Right lobe of liver (tissue), 6 donors: ENCODE measurements around the gene GNAQ. TPM values are rescaled to one million over a fixed set of nuclear protein-coding genes. Genes with fewer than 3 reads are reported as not detected.

Experiments
- ATAC-seq, 4 donors: fragments of 200-7000 bp; cut with Tn5 transposase; one replicate each; pipeline ENCODE4 v1.9.1; 2020; ENCODE audit warnings: mild to moderate bottlenecking in 4 of 4, moderate library complexity in 4 of 4
- DNase-seq, 3 donors: peaks; one replicate each; pipeline ENCODE4 v3.0.0-alpha.2; 2020
- H3K27ac ChIP-seq, 3 donors: fragments of 200-600 bp; one replicate each; pipeline ENCODE4 v1.8.0; 2022
- H3K27me3 ChIP-seq, 2 donors: fragments of 200-600 bp; one replicate each; pipeline ENCODE4 v1.8.0; 2022
- H3K36me3 ChIP-seq, 4 donors: fragments of 200-600 bp; sonication (generic) in 1 of 4; one replicate each; pipeline versions ENCODE4 v1.5.1 to v1.8.0; 2017 to 2022; ENCODE audit warnings: control low read depth in 1 of 4
- H3K4me1 ChIP-seq, 4 donors: fragments of 200-600 bp; sonication (generic) in 1 of 4; one replicate each; pipeline versions ENCODE4 v1.5.1 to v1.8.0; 2017 to 2022; ENCODE audit warnings: control low read depth in 1 of 4
- H3K4me3 ChIP-seq, 3 donors: fragments of 200-600 bp; one replicate each; pipeline ENCODE4 v1.8.0; 2022
- H3K9me3 ChIP-seq, 4 donors: fragments of 200-600 bp; sonication (generic) in 1 of 4; one replicate each; pipeline versions ENCODE4 v1.5.1 to v1.8.0; 2017 to 2022; ENCODE audit warnings: control low read depth in 1 of 4
- CTCF ChIP-seq, 4 donors: fragments of 200-600 bp in 3 of 4; fragments of 450-650 bp in 1 of 4; IDR thresholded peaks; one replicate each; pipeline versions ENCODE4 v1.5.1 to v1.8.0; 2016 to 2022; ENCODE audit warnings: antibody characterized with exemption in 4 of 4, mild to moderate bottlenecking in 2 of 4
- POLR2A ChIP-seq: fragments of 450-650 bp; IDR thresholded peaks from one replicate; pipeline ENCODE4 v1.6.1; 2017; ENCODE audit warnings: antibody characterized with exemption, mild to moderate bottlenecking
- WGBS: methylation state at CpG from one replicate; pipeline ENCODE4 v1.1.6; 2018; ENCODE audit warnings: low coverage, low lambda C conversion rate; ENCODE audit not compliant: insufficient coverage; ENCODE audit errors: missing lambda C conversion rate; 5-methylcytosine and 5-hydroxymethylcytosine counted together
- intact Hi-C, 2 donors: fragments of 100-400 bp; cut with DNase I; formaldehyde crosslinking; loops; one replicate each; pipeline versions ENCODE4 v1.11.2 to v1.14.1; 2022
- total RNA-seq, 6 experiments: library from RNA; depleted of rRNA in 2 of 6; stranded (reverse); fragments of >200 nt in 2 of 6; fragmentation: NEBNext Ultra II Directional in 3 of 6; extraction: Animal tissue kit (Norgen Biotek cat#: 25700) in 3 of 6; gene quantifications; one replicate each; pipeline versions ENCODE4 v1.1.0 to v1.2.4, GENCODE V29; 2016 to 2023
- donor health status: DM: no; HTN: yes; CAD: no.
- donor health status: DM: no; HTN: no; CAD: no.
- donor health status: DM: no; HTN: no; CAD: no.
- donor health status: DM: no; HTN: yes; CAD: no.
- donor health status: DM: no; HTN: yes; CAD: no.

Gene GNAQ
- total RNA-seq, 6 experiments from 2014 or later = 15.8 to 28.7 (median 21.6) TPM

- Histone ChIP-seq H3K36me3 (no peaks in the 10 kb centered on the region), H3K27me3 (no peaks in the 10 kb centered on the region), H3K27ac (peak overlapping the region; percentile 82 to 98 (median 85)), H3K4me1 (peaks cover 0 to 37% (median 17%) of the 10 kb centered on the region in 4 donors), H3K9me3 (no peaks in the 10 kb centered on the region), H3K4me3 (peak overlapping the region; percentile 63 to 72 (median 64))
- DNase-seq (no peak), ATAC-seq (peak; percentile 7 to 15 (median 11))
- 0% methylated on average over 8 of the region's 8 CpGs for WGBS
- no peak for TF ChIP-seq POLR2A
- no peak for TF ChIP-seq CTCF (IDR thresholded peaks at IDR 0.05)
- intact Hi-C loops = loop anchor here in 1 of 2 donors (10.0 kb wide), 1 partner anchor 45 kb away; no protein-coding TSS in a partner anchor
These were observed 1.4 kb downstream of the GNAQ start for GRCh38 chr9:78030296-78030552.

GRCh38 chr9:78029551-78030295 lies 1.9 kb downstream of the GNAQ start:
- intact Hi-C loops = loop anchor here in 1 of 2 donors (10.0 kb wide), 1 partner anchor 45 kb away; no protein-coding TSS in a partner anchor
- under 1% methylated on average over 7 of the region's 7 CpGs for WGBS
- peaks cover 0 to 37% (median 18%) of the 10 kb centered on the region in 4 donors for H3K4me1 ChIP-seq
- TF ChIP-seq POLR2A (no peak), CTCF (IDR thresholded peaks at IDR 0.05) (no peak)
- H3K9me3 ChIP-seq = no peaks in the 10 kb centered on the region
- peak overlapping the region; percentile 63 to 72 (median 64) for H3K4me3 ChIP-seq
- ATAC-seq (no peak), DNase-seq (no peak)
- H3K36me3 ChIP-seq = no peaks in the 10 kb centered on the region
- peak overlapping the region; percentile 82 to 98 (median 85) for H3K27ac ChIP-seq
- no peaks in the 10 kb centered on the region for H3K27me3 ChIP-seq

- H3K36me3 ChIP-seq = no peaks in the 10 kb centered on the region
- DNase-seq (no peak), ATAC-seq (no peak)
- H3K4me3 ChIP-seq = peak overlapping the region in 1 of 3 donors; percentile 72
- no peaks in the 10 kb centered on the region for H3K9me3 ChIP-seq
- peak overlapping the region in 2 of 3 donors; percentile 82 to 98 for H3K27ac ChIP-seq
- intact Hi-C loops = no loop called here
- TF ChIP-seq POLR2A (no peak), CTCF (IDR thresholded peaks at IDR 0.05) (no peak)
- no peaks in the 10 kb centered on the region for H3K27me3 ChIP-seq
- 63% methylated on average over 1 of the region's 1 CpG for WGBS
- peaks cover 0 to 37% (median 18%) of the 10 kb centered on the region in 4 donors for H3K4me1 ChIP-seq
These were observed 2.7 kb downstream of the GNAQ start for GRCh38 chr9:78028926-78029325.

- intact Hi-C loops = no loop called here
- H3K27me3 ChIP-seq = no peaks in the 10 kb centered on the region
- TF ChIP-seq POLR2A = no peak
- H3K36me3 ChIP-seq = no peaks in the 10 kb centered on the region
- ATAC-seq = no peak
- DNase-seq = no peak
- no peak overlapping the region for H3K4me3 ChIP-seq
- H3K27ac ChIP-seq = no peak overlapping the region
- peaks cover 0 to 53% (median 19%) of the 10 kb centered on the region in 4 donors for H3K4me1 ChIP-seq
- no peaks in the 10 kb centered on the region for H3K9me3 ChIP-seq
These were observed 4.7 kb downstream of the GNAQ start for GRCh38 chr9:78026947-78027346.

- peaks cover 0 to 59% (median 22%) of the 10 kb centered on the region in 4 donors for H3K4me1 ChIP-seq
- no peaks in the 10 kb centered on the region for H3K9me3 ChIP-seq
- TF ChIP-seq POLR2A = no peak
- no peak for TF ChIP-seq CTCF (IDR thresholded peaks at IDR 0.05)
- ATAC-seq = peak in 2 of 4 donors; percentile 39 to 41
- no peak overlapping the region for H3K4me3 ChIP-seq
- no peak for DNase-seq
- H3K27me3 ChIP-seq = no peaks in the 10 kb centered on the region
- no peak overlapping the region for H3K27ac ChIP-seq
- intact Hi-C loops = no loop called here
- WGBS = 8% methylated on average over 1 of the region's 1 CpG
- no peaks in the 10 kb centered on the region for H3K36me3 ChIP-seq
These were observed 5.2 kb downstream of the GNAQ start for GRCh38 chr9:78026416-78026815.
